Neural cell (in vitro differentiated cells): ENCODE measurements around the gene XIRP1. TPM values are rescaled to one million over a fixed set of nuclear protein-coding genes. Genes with fewer than 3 reads are reported as not detected.

Experiments used
- H2AFZ ChIP-seq: fragments of 200-600, 300-800 bp; sonication (generic), shearing (Covaris generic); 2 replicates; pipeline ENCODE4 v1.6.0; 2014; ENCODE audit warnings: low read depth, mild to moderate bottlenecking, antibody characterized with exemption, low read length, moderate library complexity
- H3F3A ChIP-seq: fragments of 200-600 bp; shearing (Covaris generic); 2 replicates; pipeline ENCODE4 v1.6.1; 2016; ENCODE audit warnings: mild to moderate bottlenecking, moderate library complexity, mixed read lengths, antibody characterized with exemption, low read length; ENCODE audit not compliant: insufficient read depth, poor library complexity, severe bottlenecking
- H3K27ac ChIP-seq: fragments of 200-600, 300-800 bp; sonication (generic), shearing (Covaris generic); 2 replicates; pipeline ENCODE4 v1.5.1; 2014; ENCODE audit warnings: mild to moderate bottlenecking, low read length, moderate library complexity
- H3K27me3 ChIP-seq: fragments of 300-800, 200-600 bp; sonication (generic), shearing (Covaris generic); 2 replicates; pipeline ENCODE4 v1.6.0; 2014; ENCODE audit warnings: mild to moderate bottlenecking, low read depth, low read length, moderate library complexity; ENCODE audit not compliant: insufficient read depth
- H3K36me3 ChIP-seq: fragments of 300-800, 200-600 bp; sonication (generic), shearing (Covaris generic); 2 replicates; pipeline ENCODE4 v1.5.1; 2014; ENCODE audit warnings: mild to moderate bottlenecking, antibody characterized with exemption, low read length, moderate library complexity; ENCODE audit not compliant: insufficient read depth
- H3K4me2 ChIP-seq: fragments of 300-800, 200-600 bp; sonication (generic), shearing (Covaris generic); 2 replicates; pipeline ENCODE4 v1.6.0; 2014; ENCODE audit warnings: mild to moderate bottlenecking, low read length
- H3K4me3 ChIP-seq: fragments of 300-800, 200-600 bp; sonication (generic), shearing (Covaris generic); 2 replicates; pipeline ENCODE4 v1.5.1; 2014; ENCODE audit warnings: mild to moderate bottlenecking, low read length, moderate library complexity
- H3K79me2 ChIP-seq: fragments of 200-600 bp; shearing (Covaris generic); replicated peaks from 2 replicates; pipeline ENCODE4 v1.6.0; 2014; ENCODE audit warnings: mild to moderate bottlenecking, low read length, moderate library complexity; ENCODE audit not compliant: insufficient read depth
- H3K9ac ChIP-seq: fragments of 300-800, 200-600 bp; sonication (generic), shearing (Covaris generic); 2 replicates; pipeline ENCODE4 v1.6.1; 2016; ENCODE audit warnings: mild to moderate bottlenecking, low read length, mixed read lengths
- H3K9me2 ChIP-seq: fragments of 200-600 bp; shearing (Covaris generic); 2 replicates; pipeline ENCODE4 v1.6.1; 2016; ENCODE audit warnings: mild to moderate bottlenecking, low read length, mixed read lengths; ENCODE audit not compliant: insufficient read depth
- H3K9me3 ChIP-seq: fragments of 200-600, 300-800 bp; sonication (generic), shearing (Covaris generic); 2 replicates; pipeline ENCODE4 v1.6.1; 2016; ENCODE audit warnings: mild to moderate bottlenecking, mixed run types, low read length, moderate library complexity, mixed read lengths
- H4K20me1 ChIP-seq: fragments of 200-600 bp; shearing (Covaris generic); 2 replicates; pipeline ENCODE4 v1.6.1; 2016; ENCODE audit warnings: mild to moderate bottlenecking, mixed run types; ENCODE audit not compliant: insufficient read depth
- CTCF ChIP-seq: fragments of 450-650 bp; IDR thresholded peaks from 2 replicates; pipeline ENCODE4 v1.5.1; 2014; ENCODE audit warnings: antibody characterized with exemption, mild to moderate bottlenecking, moderate library complexity; ENCODE audit not compliant: poor library complexity, severe bottlenecking
- EP300 ChIP-seq: fragments of 450-650 bp; conservative IDR thresholded peaks from 2 replicates; pipeline ENCODE4 v1.6.1; 2014; ENCODE audit warnings: antibody characterized with exemption, mild to moderate bottlenecking, moderate library complexity; ENCODE audit not compliant: poor library complexity, severe bottlenecking
- EZH2 ChIP-seq: fragments of 200-600, 300-800 bp; shearing (Covaris generic), sonication (generic); IDR thresholded peaks from 2 replicates; pipeline ENCODE4 v1.6.1; 2014; ENCODE audit warnings: antibody characterized with exemption, low read length, borderline replicate concordance, mild to moderate bottlenecking; ENCODE audit not compliant: insufficient read depth, poor library complexity, severe bottlenecking
- MXI1 ChIP-seq: fragments of 450-650 bp; conservative IDR thresholded peaks from 2 replicates; pipeline ENCODE4 v1.6.1; 2014; ENCODE audit warnings: antibody characterized with exemption, mild to moderate bottlenecking; ENCODE audit not compliant: poor library complexity, severe bottlenecking
- POLR2AphosphoS5 ChIP-seq: IDR thresholded peaks from 2 replicates; pipeline ENCODE4 v1.6.1; 2012
- RAD21 ChIP-seq: fragments of 450-650 bp; conservative IDR thresholded peaks from 2 replicates; pipeline ENCODE4 v1.6.1; 2014; ENCODE audit warnings: antibody characterized with exemption, mild to moderate bottlenecking, moderate library complexity
- REST ChIP-seq: IDR thresholded peaks from 2 replicates; pipeline ENCODE4 v1.6.1; 2012; ENCODE audit warnings: borderline replicate concordance
- SMC3 ChIP-seq: fragments of 450-650 bp; conservative IDR thresholded peaks from 2 replicates; pipeline ENCODE4 v1.6.1; 2014; ENCODE audit warnings: antibody characterized with exemption, mild to moderate bottlenecking, moderate library complexity; ENCODE audit not compliant: poor library complexity
- TAF1 ChIP-seq: IDR thresholded peaks from 2 replicates; pipeline ENCODE4 v1.6.1; 2012; ENCODE audit warnings: low read depth
- polyA plus RNA-seq: library from polyadenylated mRNA; depleted of rRNA; stranded (reverse); fragments of >200 nt; gene quantifications from 2 replicates; pipeline ENCODE4 v1.2.3, GENCODE V29; 2014

The XIRP1 gene
- polyA plus RNA-seq, 1 donor from 2014 or later, result not detected

DNA sequence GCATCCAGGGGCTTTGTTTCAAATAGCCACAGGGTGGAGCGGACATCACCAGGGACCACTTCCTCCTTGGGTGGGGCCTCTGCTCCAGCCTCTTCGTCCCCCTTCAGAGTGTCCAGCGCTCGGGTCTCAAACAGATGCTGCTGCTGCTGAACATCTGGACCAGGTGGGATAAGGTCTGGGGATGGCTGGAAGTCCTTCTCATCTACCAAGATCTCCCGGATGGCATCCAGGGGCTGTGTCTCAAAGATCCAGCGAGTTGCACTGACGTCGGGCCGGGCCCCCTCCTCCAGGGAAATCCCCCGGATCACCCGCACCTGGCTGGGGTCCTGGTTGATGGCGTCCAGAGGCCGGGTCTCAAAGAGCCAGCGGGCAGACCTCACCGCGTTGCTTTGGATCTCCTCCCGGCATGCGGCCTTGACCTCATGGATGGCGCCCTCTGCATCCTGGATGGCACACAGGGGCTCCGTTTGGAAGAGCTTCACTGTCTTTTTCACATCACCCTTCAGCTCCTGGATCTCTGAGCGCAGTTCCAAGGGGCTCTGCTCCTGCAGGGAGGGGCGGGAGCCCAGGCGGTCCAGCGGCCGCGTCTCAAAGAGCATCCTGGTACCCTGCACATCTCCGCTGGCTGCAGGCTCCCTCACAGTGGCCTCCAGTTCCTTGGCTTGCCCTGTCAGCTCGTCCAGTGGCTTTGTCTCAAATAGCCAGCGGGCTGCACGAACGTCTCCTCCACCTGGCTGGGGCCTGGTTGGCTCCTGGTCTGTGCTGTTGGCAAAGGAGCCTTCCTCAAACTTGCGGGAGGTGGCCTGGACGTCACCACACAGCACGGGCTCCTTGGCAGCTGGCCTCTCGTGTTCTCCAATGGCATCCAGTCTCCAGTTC, 3.9 kb downstream of the XIRP1 start:
- no peaks in the 10 kb centered on the region for H4K20me1 ChIP-seq
- TF ChIP-seq CTCF (no peak), SMC3 (no peak), REST (no peak), POLR2AphosphoS5 (no peak), EZH2 (no peak), EP300 (no peak), RAD21 (no peak), MXI1 (no peak), TAF1 (no peak)
- H3K36me3 ChIP-seq, result no peaks in the 10 kb centered on the region
- no peaks in the 10 kb centered on the region for H3K9me3 ChIP-seq
- no peak overlapping the region for H2AFZ ChIP-seq
- H3F3A ChIP-seq, result no peaks in the 10 kb centered on the region
- H3K27me3 ChIP-seq, result no peaks in the 10 kb centered on the region
- no peak overlapping the region for H3K4me2 ChIP-seq
- H3K9ac ChIP-seq, result no peak overlapping the region
- no peak overlapping the region for H3K27ac ChIP-seq
- H3K9me2 ChIP-seq, result no peaks in the 10 kb centered on the region
- no peak overlapping the region for H3K4me3 ChIP-seq
- H3K79me2 ChIP-seq, result no peaks in the 10 kb centered on the region

- Histone ChIP-seq H3K36me3 (no peaks in the 10 kb centered on the region), H2AFZ (no peak overlapping the region), H3K9me3 (no peaks in the 10 kb centered on the region), H3K27ac (no peak overlapping the region), H3K9me2 (no peaks in the 10 kb centered on the region), H3K4me3 (no peak overlapping the region), H4K20me1 (no peaks in the 10 kb centered on the region), H3K4me2 (no peak overlapping the region), H3K27me3 (no peaks in the 10 kb centered on the region), H3F3A (no peaks in the 10 kb centered on the region), H3K79me2 (no peaks in the 10 kb centered on the region), H3K9ac (no peak overlapping the region)
- no peak for TF ChIP-seq RAD21
- TF ChIP-seq CTCF, result no peak
Measured at GRCh38 chr3:39187372-39188155, 4.8 kb downstream of the XIRP1 start.
